GM12875 (cell line): Measurements from ENCODE around the gene KCNIP1.

Experiments used
- H3K4me3 ChIP-seq: one replicate; pipeline ENCODE4 v1.5.1; 2011; ENCODE audit warnings: low read depth, low read length, control low read depth
- TF ChIP-seq, protein P1 (sequence below): IDR thresholded peaks from 2 replicates; pipeline ENCODE4 v1.5.1; 2011; ENCODE audit warnings: low read depth, mild to moderate bottlenecking, control low read depth, inconsistent platforms, low read length, moderate library complexity, borderline replicate concordance; ENCODE audit not compliant: insufficient read depth

KCNIP1 gene

DNA sequence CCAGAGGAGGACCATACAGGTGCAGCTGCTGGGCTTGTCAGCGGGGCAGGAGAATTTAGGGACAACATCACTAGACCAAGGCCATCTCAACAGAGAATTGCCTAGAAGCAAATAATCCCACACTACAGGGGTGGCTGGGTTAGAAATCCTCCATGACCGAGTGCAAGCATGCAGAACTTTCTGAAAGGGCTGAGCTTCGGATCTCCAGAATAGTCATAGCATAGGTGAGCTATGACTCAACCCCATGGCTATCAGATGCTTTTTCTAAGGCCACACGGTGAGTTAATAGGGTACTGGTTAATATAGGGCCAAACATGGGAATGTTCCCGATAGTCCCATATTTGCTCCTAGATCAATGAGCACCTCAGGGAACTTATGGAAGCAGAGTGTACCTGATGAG, 4.2 kb downstream of the KCNIP1 start:
- H3K4me3 ChIP-seq: no peak overlapping the region
- TF ChIP-seq, protein P1, sequence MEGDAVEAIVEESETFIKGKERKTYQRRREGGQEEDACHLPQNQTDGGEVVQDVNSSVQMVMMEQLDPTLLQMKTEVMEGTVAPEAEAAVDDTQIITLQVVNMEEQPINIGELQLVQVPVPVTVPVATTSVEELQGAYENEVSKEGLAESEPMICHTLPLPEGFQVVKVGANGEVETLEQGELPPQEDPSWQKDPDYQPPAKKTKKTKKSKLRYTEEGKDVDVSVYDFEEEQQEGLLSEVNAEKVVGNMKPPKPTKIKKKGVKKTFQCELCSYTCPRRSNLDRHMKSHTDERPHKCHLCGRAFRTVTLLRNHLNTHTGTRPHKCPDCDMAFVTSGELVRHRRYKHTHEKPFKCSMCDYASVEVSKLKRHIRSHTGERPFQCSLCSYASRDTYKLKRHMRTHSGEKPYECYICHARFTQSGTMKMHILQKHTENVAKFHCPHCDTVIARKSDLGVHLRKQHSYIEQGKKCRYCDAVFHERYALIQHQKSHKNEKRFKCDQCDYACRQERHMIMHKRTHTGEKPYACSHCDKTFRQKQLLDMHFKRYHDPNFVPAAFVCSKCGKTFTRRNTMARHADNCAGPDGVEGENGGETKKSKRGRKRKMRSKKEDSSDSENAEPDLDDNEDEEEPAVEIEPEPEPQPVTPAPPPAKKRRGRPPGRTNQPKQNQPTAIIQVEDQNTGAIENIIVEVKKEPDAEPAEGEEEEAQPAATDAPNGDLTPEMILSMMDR: no peak

DNA sequence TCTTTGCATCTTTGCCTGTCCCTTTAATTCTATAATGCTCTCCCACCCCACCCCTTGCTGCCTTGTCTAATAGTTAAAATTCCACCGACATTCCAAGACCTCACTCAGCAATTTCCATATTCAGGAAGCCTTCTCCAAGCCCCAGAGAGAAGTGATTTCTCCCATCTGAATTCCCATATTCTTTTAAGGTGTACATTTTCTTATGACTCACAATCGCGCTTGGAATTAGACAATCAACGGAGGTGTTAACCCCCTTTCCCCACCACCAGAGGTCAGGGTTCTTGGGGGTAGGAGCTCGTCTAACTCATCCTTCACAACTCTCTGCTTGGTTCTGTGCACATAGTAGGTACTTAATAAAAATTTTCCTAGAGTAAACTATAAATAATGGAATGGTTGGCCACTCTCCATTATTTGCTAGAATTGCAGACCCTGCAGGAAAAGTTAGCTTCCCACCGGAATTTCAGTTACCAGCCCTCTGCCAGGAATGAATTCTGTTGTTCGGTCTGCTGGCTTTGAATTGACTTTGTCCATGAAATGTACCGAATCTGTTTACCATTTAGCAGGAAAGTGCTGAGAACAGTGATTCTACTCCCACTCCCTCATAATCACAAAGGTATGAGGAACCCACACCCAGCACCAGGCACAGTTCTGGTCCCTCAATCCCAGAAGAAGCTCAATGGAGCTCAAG, 5.0 kb downstream of the KCNIP1 start:
- no peak overlapping the region for H3K4me3 ChIP-seq
- TF ChIP-seq, protein P1: no peak

DNA sequence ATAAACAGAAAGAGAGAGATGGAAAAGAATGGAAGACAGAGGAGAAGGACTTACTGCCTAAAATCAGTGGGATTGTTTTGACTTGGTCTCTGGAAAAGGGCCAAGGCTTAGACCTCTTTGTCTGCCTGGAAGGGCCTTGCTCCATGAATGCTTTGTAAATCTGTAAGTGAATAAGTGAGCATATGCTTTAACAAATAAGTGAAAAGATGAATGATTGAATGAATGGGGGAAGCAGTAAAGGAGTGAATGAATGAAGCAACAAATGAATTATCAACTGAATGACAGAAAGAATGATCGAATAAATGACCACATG, 5.5 kb downstream of the KCNIP1 start:
- TF ChIP-seq, protein P1: no peak
- no peak overlapping the region for H3K4me3 ChIP-seq

DNA sequence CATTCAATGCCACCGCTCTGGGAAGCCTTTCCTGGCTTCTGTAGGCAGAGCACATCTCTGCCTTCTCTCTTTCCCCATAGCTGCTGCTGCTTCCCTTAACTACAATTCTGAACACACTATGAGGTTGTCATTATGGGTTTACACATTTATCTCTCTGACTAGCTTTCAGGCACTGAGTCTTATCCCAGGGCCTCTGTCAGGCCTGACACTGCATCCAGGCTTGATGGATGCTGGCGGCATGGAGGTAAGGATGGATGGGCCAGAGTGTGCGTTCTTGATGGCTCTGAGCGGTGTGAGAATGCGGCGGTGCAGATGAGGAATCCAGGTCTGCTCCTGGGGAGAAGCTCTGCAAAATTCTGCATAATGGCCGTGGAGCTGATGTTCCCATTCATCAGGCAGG, 6.3 kb downstream of the KCNIP1 start:
- TF ChIP-seq, protein P1: no peak
- no peak overlapping the region for H3K4me3 ChIP-seq

DNA sequence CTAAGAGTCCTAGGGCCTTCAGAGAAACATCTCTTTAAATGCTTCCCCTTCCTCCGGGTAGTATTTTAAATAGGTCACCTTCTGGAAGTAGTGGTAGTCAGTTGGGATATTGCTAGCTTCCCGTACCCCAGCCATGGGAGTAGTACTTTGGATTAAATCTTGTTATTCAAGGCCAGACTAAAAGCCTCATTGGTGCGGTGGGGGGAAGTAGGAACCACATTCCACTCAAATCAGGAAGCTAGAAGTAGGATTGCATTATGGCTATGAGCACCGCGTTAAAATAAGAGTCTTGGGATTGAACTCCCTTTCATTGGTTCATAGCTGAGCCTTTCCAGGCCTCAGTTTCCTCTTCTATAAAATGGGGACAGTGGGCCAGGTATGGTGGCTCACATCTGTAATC, 6.7 kb downstream of the KCNIP1 start:
- TF ChIP-seq, protein P1: no peak
- no peak overlapping the region for H3K4me3 ChIP-seq

DNA sequence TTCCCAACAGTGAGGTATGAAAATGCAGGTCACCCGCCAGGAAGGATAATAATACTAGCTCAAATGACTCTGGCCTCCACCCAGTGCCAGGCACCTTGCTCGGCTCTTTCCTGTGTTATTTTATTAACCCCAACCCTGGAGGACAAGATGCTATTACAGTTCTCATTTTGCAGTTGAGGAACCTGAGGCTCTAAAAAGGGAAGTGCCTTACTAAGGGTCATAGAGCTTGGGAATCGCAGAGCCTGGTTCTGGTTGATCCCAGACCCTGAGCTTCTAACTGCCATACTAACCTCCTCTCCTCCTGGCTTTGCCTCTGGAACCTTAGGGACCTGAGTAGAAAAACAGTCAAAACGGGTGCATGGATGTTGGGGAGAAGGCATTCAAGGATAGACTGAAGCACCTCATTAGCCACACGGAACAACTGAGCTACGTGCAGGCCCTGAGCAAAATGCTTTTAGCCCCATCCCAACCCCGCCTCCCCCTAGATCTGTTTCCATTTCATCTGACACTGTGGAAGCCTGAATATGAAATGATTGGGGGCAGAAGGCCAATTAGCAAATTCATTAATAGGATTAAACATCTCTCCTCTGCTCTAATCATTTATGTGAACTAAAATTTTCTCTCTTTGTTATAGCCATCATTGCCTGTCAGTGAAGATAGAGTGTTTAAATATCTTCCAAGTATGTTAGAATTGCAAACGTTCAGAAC, 7.9 kb downstream of the KCNIP1 start:
- H3K4me3 ChIP-seq: no peak overlapping the region
- TF ChIP-seq, protein P1: no peak
